HG03064 (cell line): ENCODE data around the gene UNK.
"Not testable (repeated sequence)": the region's sequence is repeated elsewhere in the genome, so short reads cannot be mapped to it uniquely, and the experiment has no call there.

ENCODE experiments used
- ATAC-seq: cut with Tn5 transposase; IDR thresholded peaks from one replicate; pipeline ENCODE4 v1.9.1; 2021; ENCODE audit warnings: low read depth; ENCODE audit not compliant: unreplicated experiment

The UNK gene

GRCh38 chr17:75868730-75869281 lies 84.2 kb downstream of the UNK start:
- ATAC-seq, result not testable (repeated sequence)

DNA sequence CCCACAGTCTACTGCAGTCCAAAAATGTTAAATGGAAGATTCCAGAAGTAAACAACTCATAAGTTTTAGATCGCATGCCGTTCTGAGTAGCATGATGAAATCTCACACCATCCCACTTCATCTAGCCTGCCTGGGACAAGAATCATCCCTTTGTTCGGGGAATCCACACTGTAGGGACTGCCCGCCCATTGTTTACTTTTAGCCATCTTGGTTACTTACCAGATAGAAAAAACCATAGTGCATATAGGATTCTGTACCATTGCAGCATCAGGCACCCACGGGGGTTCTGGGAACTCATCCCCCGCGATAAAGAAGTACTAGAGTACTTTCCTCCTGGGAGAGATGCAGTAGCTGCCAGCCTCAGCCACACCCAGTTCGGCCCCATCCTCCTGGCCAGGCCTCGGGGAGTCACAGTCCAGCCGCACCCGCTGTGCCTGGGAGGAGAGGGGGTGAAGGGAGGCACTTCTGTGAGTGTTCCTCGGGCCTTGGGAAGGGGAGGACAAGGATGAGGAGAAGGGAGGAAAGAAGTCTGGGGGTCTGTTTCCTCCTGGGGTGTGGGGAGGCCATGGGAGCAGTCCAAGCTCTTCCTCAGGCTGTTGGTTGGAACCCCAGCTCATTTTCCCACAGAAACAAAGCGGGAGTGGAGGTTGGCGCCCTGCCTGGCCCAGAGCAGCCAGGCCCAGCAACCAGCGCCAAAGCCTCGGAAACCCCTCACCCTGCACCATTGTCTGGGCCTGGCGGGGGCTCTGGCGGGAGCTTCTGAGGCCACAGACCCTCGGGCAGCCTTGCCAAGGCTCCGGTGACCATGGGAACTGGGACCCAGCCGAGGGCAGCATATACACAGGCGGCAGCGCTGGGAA lies 84.9 kb downstream of the UNK start:
- no peak for ATAC-seq

GRCh38 chr17:75870228-75870627 lies 85.6 kb downstream of the UNK start:
- ATAC-seq, result not testable (repeated sequence)

DNA sequence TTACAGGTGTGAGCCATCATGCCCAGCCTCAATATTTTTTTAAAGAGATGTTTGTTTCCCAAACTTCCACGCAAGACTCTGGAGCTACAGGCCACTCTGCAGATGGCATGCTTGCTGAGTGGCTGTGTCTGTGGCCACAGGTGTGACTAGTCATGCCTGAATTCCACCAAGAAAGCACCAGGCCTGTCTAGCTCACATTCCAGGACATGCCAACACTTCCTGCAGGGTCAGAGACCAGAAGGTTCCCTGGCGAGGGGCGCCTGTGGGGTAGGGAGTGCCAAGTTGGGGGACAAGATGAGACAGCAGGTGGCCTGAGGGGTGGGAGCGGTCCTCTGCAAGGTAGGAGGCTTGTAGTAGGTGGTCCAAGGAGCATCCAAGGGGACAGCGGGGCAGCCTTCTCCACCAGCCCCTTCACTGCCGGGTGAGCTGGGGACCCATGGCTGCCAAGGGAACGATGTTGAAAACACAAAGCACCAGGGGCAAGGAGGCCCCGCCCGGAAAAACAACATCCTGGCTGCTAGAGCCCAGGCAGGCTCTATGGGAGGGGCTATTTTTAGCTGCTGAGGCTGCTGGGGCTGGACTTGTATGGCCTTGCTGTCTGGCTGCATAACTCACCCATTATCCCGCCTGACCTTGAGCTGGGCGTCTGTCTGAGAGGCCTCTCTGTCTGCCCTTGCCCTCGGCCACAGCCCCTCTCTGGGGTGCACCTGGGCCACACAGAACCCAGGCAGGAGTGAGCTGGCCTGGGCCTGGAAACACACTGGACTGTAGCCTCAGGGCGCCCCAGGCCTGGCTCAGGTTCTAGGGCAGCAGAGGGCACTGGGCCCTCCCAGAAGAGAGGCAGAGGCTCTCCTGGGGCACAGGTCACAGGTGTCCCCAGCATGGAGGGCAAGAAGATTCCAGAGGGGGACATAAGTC lies 88.1 kb downstream of the UNK start:
- ATAC-seq, result no peak

- ATAC-seq, result no peak
Observed at GRCh38 chr17:75873587-75874322, 89.1 kb downstream of the UNK start.

GRCh38 chr17:75874323-75875181 lies 89.9 kb downstream of the UNK start:
- no peak for ATAC-seq
